Colonic mucosa (tissue), 4 donors: Measurements from ENCODE around the gene APLP2. TPM values are rescaled to one million over a fixed set of nuclear protein-coding genes. Genes with fewer than 3 reads are reported as not detected.

ENCODE experiments used
- DNase-seq: peaks from one replicate; pipeline ENCODE4 v3.0.0-alpha.2; 2020
- H3K27ac ChIP-seq: fragments of 200-600 bp; one replicate; pipeline ENCODE4 v1.8.0; 2021
- H3K27me3 ChIP-seq: fragments of 200-600 bp; one replicate; pipeline ENCODE4 v1.8.0; 2021
- H3K36me3 ChIP-seq: fragments of 200-600 bp; one replicate; pipeline ENCODE4 v1.8.0; 2021
- H3K4me1 ChIP-seq: fragments of 200-600 bp; one replicate; pipeline ENCODE4 v1.8.0; 2021; ENCODE audit warnings: mild to moderate bottlenecking
- H3K4me3 ChIP-seq: fragments of 200-600 bp; one replicate; pipeline ENCODE4 v1.8.0; 2021
- H3K9ac ChIP-seq, 2 donors: one replicate each; pipeline ENCODE4 v1.7.0; 2013; ENCODE audit warnings: control low read depth in 2 of 2, low read depth in 2 of 2, low read length in 2 of 2
- H3K9me3 ChIP-seq: fragments of 200-600 bp; one replicate; pipeline ENCODE4 v1.8.0; 2021
- CTCF ChIP-seq: fragments of 200-600 bp; IDR thresholded peaks from one replicate; pipeline ENCODE4 v1.8.0; 2022; ENCODE audit warnings: antibody characterized with exemption, mild to moderate bottlenecking
- intact Hi-C: fragments of 100-400 bp; cut with DNase I; formaldehyde crosslinking; loops from one replicate; pipeline ENCODE4 v1.14.1; 2022
- total RNA-seq, 2 donors: library from RNA; stranded (reverse); fragmentation: NEBNext Ultra II Directional in 1 of 2; extraction: Animal tissue kit (Norgen Biotek cat#: 25700) in 1 of 2; gene quantifications; one replicate each; pipeline ENCODE4 v1.2.1, GENCODE V29; 2021
- donor health status: healthy.
- donor health status: DM: no; HTN: no; CAD: no.
- donor health status: DM: no; HTN: no; CAD: no.

APLP2 gene
- total RNA-seq, 2 donors from 2014 or later, result 285 to 388 TPM

- no peaks in the 10 kb centered on the region for H3K27me3 ChIP-seq
- TF ChIP-seq CTCF, result no peak
- DNase-seq, result peak; percentile 44
- no peak overlapping the region for H3K9ac ChIP-seq
- no peaks in the 10 kb centered on the region for H3K36me3 ChIP-seq
- H3K9me3 ChIP-seq, result no peaks in the 10 kb centered on the region
- no peaks in the 10 kb centered on the region for H3K4me1 ChIP-seq
- intact Hi-C loops, result no loop called here
- H3K27ac ChIP-seq, result no peak overlapping the region
- H3K4me3 ChIP-seq, result no peak overlapping the region
Observed at GRCh38 chr11:130037058-130037457, 32.6 kb upstream of the APLP2 start.

- no peak for DNase-seq
- intact Hi-C loops, result no loop called here
Observed at GRCh38 chr11:130037881-130038585, 31.7 kb upstream of the APLP2 start.

GRCh38 chr11:130040281-130040940, 29.3 kb upstream of the APLP2 start:
- Histone ChIP-seq H3K27me3 (no peaks in the 10 kb centered on the region), H3K9ac (no peak overlapping the region), H3K4me3 (no peak overlapping the region), H3K36me3 (no peaks in the 10 kb centered on the region), H3K9me3 (no peaks in the 10 kb centered on the region), H3K4me1 (no peaks in the 10 kb centered on the region), H3K27ac (no peak overlapping the region)
- intact Hi-C loops, result no loop called here
- no peak for DNase-seq
- no peak for TF ChIP-seq CTCF

More at GRCh38 chr11:130037881-130038585, 31.7 kb upstream of the APLP2 start:
- Histone ChIP-seq H3K36me3 (no peaks in the 10 kb centered on the region), H3K27me3 (no peaks in the 10 kb centered on the region), H3K9me3 (no peaks in the 10 kb centered on the region), H3K4me3 (no peak overlapping the region), H3K27ac (no peak overlapping the region), H3K4me1 (no peaks in the 10 kb centered on the region), H3K9ac (no peak overlapping the region)
- TF ChIP-seq CTCF, result no peak

GRCh38 chr11:130042093-130042591, 27.6 kb upstream of the APLP2 start:
- Histone ChIP-seq H3K36me3 (no peaks in the 10 kb centered on the region), H3K4me1 (no peaks in the 10 kb centered on the region), H3K9ac (no peak overlapping the region), H3K4me3 (no peak overlapping the region), H3K9me3 (no peaks in the 10 kb centered on the region), H3K27ac (no peak overlapping the region), H3K27me3 (no peaks in the 10 kb centered on the region)
- DNase-seq, result no peak
- no peak for TF ChIP-seq CTCF
- intact Hi-C loops, result no loop called here

GRCh38 chr11:130043575-130043974, 26.1 kb upstream of the APLP2 start:
- Histone ChIP-seq H3K27me3 (no peaks in the 10 kb centered on the region), H3K9ac (no peak overlapping the region), H3K27ac (no peak overlapping the region), H3K4me3 (no peak overlapping the region), H3K36me3 (no peaks in the 10 kb centered on the region), H3K4me1 (no peaks in the 10 kb centered on the region), H3K9me3 (no peaks in the 10 kb centered on the region)
- intact Hi-C loops, result no loop called here
- TF ChIP-seq CTCF, result no peak
- no peak for DNase-seq
